GM12892 (cell line): ENCODE results near the gene KCNK16.

ENCODE experiments used
- POLR2A ChIP-seq: IDR thresholded peaks from 2 replicates; pipeline ENCODE4 v1.6.1; 2011; ENCODE audit warnings: low read depth, low read length, control low read depth
- POLR2AphosphoS5 ChIP-seq: IDR thresholded peaks from 2 replicates; pipeline ENCODE4 v1.6.1; 2011; ENCODE audit warnings: low read depth, low read length, control low read depth

GRCh38 chr6:39294899-39295298, 27.6 kb downstream of the KCNK16 start:
- TF ChIP-seq POLR2A = no peak
- no peak for TF ChIP-seq POLR2AphosphoS5
